Measurements from ENCODE around the gene TMEM218. TPM values are rescaled to one million over a fixed set of nuclear protein-coding genes. Genes with fewer than 3 reads are reported as not detected.

Gene TMEM218
- total and polyA plus RNA-seq, 12 donors, result 19.3 to 42.3 (median 25.8) TPM

- 52 to 73% (median 69%) methylated on average over 1 of the region's 1 CpG for WGBS, 4 donors
- intact Hi-C loops (cut with DNase I), result no loop called here
These were observed 20.6 kb upstream of the TMEM218 start for GRCh38 chr11:125132071-125132470.

GRCh38 chr11:125129316-125129993, 18.0 kb upstream of the TMEM218 start:
- no peaks in the 10 kb centered on the region for H3K27me3 ChIP-seq
- no peak overlapping the region for H3K27ac ChIP-seq
- H3K4me1 ChIP-seq (replicated peaks in 1 of 2), result peaks cover 0 to 1% of the 10 kb centered on the region in 2 donors
- 65 to 75% (median 70%) methylated on average over 22 of the region's 22 CpGs for WGBS, 4 donors
- DNase-seq, result no peak
- TF ChIP-seq POLR2A (IDR thresholded peaks at IDR 0.05), result no peak
- TF ChIP-seq CTCF (IDR thresholded peaks at IDR 0.05), result no peak
- no peaks in the 10 kb centered on the region for H3K9me3 ChIP-seq (replicated peaks in 1 of 3)
- H3K4me3 ChIP-seq, result no peak overlapping the region
- H3K36me3 ChIP-seq (replicated peaks in 1 of 2), result no peaks in the 10 kb centered on the region
- intact Hi-C loops (cut with DNase I), result no loop called here

More at GRCh38 chr11:125132071-125132470, 20.6 kb upstream of the TMEM218 start:
- Histone ChIP-seq H3K27ac (no peak overlapping the region), H3K4me3 (no peak overlapping the region), H3K27me3 (no peaks in the 10 kb centered on the region), H3K9me3 (replicated peaks in 1 of 3) (no peaks in the 10 kb centered on the region), H3K4me1 (replicated peaks in 1 of 2) (no peaks in the 10 kb centered on the region), H3K36me3 (replicated peaks in 1 of 2) (no peaks in the 10 kb centered on the region)
- no peak for TF ChIP-seq CTCF (IDR thresholded peaks at IDR 0.05)
- no peak for TF ChIP-seq POLR2A (IDR thresholded peaks at IDR 0.05)
- DNase-seq, result no peak

- Histone ChIP-seq H3K4me1 (replicated peaks in 1 of 2) (peaks cover 4 to 11% of the 10 kb centered on the region in 2 donors), H3K27ac (no peak overlapping the region), H3K36me3 (replicated peaks in 1 of 2) (no peaks in the 10 kb centered on the region), H3K27me3 (no peaks in the 10 kb centered on the region), H3K9me3 (replicated peaks in 1 of 3) (no peaks in the 10 kb centered on the region), H3K4me3 (no peak overlapping the region)
- DNase-seq, result no peak
- intact Hi-C loops (cut with DNase I), result no loop called here
- WGBS, 4 donors, result 61 to 69% (median 66%) methylated on average over 4 of the region's 4 CpGs
- TF ChIP-seq POLR2A (IDR thresholded peaks at IDR 0.05), result no peak
These were observed 17.0 kb upstream of the TMEM218 start for GRCh38 chr11:125128450-125128849.

GRCh38 chr11:125124618-125124992, 13.2 kb upstream of the TMEM218 start:
- H3K4me3 ChIP-seq, result no peak overlapping the region
- no peaks in the 10 kb centered on the region for H3K27me3 ChIP-seq
- no peaks in the 10 kb centered on the region for H3K9me3 ChIP-seq (replicated peaks in 1 of 3)
- no peak for DNase-seq
- 70 to 84% (median 83%) methylated on average over 4 of the region's 4 CpGs for WGBS, 4 donors
- TF ChIP-seq POLR2A (IDR thresholded peaks at IDR 0.05), result no peak
- TF ChIP-seq CTCF (IDR thresholded peaks at IDR 0.05), result no peak
- no peaks in the 10 kb centered on the region for H3K36me3 ChIP-seq (replicated peaks in 1 of 2)
- peaks cover 4 to 11% of the 10 kb centered on the region in 2 donors for H3K4me1 ChIP-seq (replicated peaks in 1 of 2)
- H3K27ac ChIP-seq, result peak overlapping the region in 1 of 5 donors; percentile 29
- intact Hi-C loops (cut with DNase I), result no loop called here

Measured in adrenal gland (tissue), 12 donors.